Activated CD4-positive, alpha-beta T cell treated with anti-CD3 and anti-CD28 coated beads, Interleukin-2, Interleukin-4, amounts not matched to agents 100 ng/mL and 50 ng/mL, durations not matched to agents 16 hours and 8 hours (primary cell): ENCODE results near the gene ARFGAP3.

Experiments used
- DNase-seq: peaks from one replicate; pipeline ENCODE4 v3.0.0-alpha.2; 2020; ENCODE audit warnings: low spot score

Gene ARFGAP3

DNA sequence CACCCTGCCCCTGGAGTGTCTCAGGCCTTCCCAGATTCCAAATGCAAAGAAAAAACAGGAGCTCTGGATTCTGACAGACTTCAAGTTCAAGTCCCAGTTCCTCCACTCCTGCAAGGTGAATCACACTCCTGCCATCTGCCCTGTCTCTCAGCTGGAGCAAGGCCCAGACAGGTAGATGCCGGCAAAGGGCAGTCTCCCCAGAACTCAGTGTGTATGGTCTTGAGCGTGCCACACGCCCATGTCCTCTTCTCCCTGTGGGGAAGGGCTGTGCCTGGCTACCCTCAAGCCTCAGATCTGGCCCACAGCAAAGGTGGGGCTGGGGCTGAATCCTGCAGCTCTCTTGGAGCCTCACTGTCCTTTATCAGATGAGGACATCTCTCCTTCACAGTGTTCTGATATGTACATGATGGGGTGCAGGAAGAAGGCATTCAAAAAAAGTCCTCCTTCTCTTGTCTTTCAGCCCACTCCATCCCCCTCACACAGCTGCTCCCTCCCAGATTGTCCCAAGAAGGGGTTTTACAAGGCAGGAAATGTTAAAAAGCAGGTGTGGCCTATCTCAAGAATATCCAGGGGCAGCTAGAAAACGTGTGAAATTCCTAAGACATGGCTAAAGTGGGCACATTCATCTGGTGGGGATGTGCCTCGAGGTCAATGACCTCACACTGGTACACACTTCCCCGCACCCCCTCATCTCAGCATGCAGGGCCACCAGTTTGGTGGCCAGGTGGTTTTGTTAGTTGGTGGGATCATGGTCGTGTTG is 27.7 kb upstream of the ARFGAP3 start:
- DNase-seq: no peak

DNA sequence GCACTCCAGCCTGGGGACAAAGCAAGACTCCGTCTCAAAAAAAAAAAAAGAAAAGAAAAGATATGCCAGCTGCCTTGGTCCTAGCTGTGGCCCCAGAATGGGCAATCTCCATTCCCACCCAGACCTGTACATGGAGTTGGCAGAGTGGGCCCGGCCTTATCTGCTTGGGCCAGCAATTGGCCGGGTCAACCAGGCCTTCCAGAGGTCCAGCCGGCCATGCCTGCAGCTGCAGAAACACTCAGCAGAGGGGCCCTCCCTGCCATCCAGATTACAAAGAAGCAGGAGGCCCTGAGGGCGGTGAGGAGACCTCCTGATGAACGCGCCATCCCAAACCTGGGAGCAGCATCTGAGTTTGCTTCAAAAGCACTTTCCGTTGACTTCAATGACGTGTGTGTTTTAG is 26.9 kb upstream of the ARFGAP3 start:
- DNase-seq: no peak

DNA sequence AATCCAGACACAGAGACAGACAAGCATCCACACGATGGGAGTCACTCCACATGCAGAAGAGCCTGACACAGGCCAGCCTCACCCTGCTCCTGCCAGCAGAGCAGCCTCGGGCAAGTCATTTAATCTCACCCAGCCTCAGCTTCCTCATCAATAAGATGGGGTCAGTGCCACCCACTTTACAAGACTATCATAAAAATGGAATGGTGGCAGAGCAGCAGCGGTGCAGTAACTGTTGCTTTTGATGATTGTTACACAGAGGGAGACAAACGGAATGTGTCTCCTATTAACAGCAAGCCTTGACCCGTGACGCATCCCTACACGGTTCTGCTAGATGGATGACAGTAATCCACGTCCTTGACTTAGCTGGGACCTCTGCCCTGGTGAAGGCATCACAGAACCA is 26.0 kb upstream of the ARFGAP3 start:
- no peak for DNase-seq

DNA sequence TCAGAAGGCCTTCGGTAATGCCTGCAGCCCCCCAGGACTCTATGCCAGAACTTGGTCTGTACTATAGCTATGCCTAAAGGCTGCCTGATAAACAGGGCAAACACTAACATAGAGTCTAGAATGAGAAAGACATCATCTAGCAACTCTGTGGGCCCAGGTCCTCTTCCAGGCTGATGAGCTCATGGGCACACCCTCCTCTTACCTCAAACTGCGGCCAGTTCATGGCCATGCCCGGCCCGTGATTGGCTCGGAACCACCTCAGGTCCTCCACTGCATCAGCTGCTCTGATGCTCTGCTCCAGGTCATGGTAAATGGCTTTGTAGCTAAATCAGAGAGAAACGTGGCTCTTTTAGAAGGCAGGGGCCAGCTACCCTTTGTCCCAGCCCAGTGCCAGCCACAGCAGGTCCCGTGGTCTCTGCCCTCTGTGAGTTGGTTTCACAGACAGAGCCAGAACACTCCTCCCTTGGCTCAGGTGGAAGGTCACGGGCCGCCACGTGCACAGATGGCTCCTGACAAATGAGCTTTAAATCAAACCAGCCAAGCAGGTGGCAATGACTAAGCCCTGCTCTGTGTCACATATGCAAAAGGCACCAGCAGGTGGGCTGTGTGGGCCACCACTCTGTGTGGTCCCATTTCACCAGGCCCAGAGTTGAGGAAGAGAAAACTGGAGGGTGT is 25.0 kb upstream of the ARFGAP3 start:
- DNase-seq: no peak

DNA sequence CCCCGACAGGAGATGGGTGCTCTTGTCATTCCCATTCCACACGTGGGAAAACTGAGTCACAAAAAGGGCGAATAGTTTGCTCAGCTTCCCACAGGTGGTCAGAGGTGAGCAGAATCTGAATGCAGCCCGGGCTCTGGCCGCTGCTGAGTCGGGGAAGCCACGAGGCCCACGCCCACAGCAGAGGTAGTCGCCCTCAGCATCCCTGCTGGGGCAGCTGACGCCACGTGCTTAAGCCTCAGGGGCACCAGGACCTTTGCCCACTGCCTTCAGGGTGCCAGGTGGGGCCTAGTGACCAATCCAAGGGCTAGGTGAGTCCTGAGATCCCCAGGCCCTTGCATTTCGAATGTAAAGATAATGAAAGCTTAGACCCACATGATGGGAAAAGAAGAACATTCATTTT is 24.2 kb upstream of the ARFGAP3 start:
- no peak for DNase-seq

DNA sequence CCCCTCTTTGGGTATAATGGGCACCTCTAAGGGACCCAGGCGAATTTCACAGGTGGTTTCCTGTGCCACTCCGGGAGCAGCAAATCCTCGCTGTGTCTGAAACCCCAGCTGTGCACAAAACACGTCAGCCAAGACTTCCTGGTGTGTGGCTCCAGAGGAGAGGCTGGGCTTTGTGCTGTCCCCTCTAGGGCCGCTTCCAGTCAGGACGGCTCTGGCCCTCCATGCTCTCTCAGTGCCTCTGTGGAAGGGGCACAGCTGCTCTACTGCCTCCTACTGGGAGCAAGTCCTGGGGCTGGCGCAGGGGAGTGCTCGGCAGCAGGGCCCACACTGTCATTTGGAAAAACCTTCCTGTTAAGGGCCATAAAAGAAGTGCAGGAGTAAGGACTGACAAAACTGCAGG is 23.7 kb upstream of the ARFGAP3 start:
- no peak for DNase-seq

DNA sequence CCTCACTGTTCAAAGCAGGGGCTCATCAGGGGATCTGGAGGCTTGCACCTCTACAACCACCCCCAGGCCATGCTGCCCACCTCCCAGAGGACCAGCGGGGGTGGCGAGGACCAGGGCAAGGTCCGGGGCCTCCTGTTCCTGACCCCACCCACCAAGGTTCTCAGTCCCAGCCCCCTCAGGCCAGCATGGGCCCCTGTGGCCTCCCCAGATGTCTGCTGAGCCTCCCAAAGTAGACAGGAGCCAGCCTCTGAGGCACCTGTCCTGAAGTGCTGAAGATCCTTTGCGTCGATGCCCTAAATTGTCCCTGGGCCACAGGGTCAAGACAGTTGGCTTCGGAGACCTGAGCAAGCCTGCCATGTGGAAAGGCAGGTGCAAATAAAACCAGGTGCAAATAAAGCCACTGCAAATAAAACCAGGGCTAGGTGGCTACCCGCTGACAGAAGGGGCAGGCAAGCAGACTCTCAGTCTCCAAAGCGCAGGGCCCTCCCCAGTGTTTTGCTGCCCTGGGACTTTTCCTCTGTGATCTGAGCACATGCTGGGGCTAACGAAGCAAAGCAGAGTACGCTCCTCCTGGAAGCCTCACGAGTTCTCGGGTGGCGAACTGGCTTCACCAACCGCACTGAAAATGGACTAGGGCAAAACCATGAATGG is 22.4 kb upstream of the ARFGAP3 start:
- no peak for DNase-seq

DNA sequence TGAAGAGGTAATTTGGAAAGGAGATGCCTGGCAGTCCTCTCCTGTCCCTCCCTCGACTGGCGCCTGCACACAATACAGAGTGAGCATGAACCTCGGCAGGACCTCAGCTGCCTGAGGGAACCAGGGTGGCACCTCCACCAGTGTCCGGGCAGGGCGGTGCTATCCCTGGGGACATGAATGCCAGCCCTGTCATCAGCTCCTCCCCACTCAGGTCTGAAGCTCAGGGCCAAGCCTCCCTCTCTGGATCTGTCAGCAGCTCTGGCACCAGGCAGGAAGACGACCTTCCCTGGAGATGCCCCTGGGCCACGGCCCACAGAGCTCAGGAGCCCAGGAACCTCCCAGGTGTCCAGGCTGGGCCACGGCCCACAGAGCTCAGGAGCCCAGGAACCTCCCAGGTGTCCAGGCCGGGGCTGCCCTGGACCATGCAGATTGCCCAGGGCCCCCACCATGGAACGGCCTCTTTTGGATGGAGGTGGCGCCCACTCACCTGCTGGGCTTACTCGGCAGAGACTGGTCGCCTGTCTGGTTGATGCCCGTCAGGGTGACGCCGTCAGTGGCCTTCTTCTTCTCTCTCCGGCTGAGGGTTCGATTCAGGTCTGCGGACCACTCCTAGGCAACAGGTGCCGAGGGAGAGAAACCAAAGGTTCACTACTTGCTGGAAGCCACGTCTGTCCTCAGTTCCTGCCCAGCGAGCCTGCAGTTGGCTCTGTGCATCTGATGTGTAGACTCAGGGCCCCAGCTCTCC is 21.7 kb upstream of the ARFGAP3 start:
- DNase-seq: no peak

DNA sequence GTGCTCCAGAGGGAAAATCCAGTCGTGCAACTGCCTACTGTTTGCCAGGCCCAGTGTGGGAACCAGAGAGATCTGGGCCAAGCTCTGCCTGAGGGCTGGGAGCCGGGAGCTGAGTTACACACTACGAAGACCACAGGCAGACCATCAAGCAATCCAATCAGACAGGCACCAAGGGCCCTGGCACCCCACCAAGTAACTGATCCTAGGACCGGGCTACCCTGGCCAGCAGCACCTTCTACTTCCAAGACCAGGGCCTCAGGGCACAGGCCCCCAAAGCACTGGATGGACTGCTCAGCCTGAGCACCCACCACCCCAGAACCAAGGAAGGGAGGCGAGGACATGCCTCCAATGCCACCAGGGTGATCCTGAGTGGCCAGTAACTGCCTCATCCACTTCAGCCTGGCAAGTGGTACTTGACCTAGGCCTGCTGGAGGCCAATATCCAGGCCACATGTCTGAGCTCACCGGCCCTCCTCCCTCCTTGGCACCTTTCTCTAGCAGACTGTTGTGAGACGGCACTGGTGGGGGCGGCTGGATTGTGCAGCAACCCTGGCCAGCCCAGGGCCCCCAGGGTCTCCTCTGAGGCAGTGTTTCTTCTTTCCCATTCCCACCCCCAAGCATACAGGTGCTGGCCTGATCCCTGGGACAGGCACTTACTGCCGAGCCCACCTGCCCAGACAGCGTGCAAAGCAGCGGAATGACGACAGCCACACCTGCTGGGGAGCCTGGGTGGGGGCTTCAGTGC is 20.7 kb upstream of the ARFGAP3 start:
- DNase-seq: no peak

DNA sequence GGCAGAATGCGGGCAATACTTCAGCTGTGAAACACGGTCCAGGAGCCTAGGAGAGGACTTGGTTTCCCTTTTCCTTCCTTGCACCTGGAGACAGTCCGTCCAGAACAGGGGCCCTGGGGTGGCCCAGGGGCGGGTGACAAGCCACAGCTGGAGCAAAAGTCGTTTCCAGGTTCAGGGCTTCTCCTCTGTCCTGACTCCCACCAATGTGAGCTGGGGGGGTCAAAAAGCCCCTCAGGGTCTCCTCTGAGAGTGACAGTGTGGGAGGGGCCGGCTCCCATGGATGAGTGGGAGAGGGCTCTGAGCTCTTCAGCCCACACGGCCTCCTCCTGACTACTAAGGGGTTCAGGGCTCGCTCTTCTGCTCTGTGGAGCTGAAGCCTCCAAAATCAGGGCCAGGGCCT is 20.1 kb upstream of the ARFGAP3 start:
- no peak for DNase-seq

DNA sequence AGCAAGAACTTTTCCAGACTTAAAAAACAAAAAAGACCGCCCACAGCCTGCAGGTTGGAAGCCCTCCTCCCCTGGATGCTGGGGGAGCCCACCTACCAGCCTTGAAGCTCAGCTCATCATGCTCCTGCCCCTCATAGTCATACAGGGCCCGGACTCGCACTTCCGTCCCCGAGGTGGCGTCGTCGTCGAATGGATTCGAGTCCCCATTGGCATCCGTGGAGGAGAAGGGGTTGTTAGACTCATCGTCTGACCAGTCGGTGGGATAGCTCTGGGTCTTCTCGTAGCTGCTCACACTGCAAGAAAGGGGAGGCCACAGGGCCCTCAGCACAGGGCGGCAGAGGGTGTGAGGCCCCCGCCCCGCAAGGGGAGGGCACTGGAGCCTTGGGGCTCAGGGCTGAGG is 19.0 kb upstream of the ARFGAP3 start:
- no peak for DNase-seq

DNA sequence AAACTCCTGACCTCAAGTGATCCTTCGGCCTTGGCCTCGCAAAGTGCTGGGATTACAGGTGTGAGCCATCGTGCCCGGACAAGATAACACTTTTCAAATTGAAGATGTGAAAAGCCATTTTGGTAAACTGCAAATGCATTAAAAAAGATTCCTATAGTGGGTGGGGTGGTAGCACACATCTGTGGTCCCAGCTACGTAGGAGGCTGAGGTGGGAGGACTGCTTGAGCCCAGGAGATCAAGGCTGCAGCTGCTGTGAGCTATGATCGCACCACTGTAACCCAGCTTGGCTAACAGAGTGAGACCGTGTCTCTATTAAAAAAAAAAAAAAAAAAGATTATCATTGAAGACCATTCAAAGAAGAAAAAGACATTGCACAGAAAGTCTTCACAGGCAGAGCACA is 16.9 kb upstream of the ARFGAP3 start:
- no peak for DNase-seq

DNA sequence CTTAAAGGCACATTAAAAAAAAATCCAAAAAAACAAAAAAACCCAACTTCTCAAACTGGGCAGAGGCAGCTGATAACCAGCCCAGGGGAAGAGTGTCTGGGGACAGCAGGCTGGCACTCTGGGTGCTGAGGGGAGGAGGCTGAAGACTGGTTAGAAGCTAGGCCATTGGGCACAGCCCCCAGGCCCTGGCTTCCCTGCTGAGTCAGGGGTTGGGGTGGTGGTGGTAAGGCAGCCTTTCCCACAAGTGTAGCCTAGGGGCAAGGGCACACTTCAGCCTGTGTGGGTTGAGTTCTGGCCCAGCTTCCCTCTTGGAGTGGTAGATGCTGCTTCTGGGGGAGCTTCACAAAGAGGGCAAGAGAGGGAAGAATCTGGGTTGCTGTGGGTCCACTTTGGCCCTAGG is 16.3 kb upstream of the ARFGAP3 start:
- DNase-seq: no peak

DNA sequence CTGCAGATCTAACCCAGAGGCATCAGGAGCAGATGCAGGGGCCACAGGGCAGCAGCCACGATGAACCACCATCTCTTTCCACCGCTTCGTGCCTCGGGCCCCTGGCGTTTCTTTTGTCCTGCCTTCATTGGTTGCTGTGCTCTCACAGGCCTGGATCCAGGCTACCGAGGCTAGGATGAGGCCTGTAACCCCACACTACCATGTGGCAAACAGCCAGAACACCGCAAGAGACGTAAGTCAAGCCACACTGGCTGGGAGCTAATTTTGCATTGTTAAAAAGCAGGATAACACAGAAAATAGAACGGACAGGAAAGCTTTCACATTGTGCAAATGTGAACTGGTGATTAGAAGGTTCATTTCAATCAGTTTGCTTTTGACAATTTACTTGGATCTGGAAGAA is 15.7 kb upstream of the ARFGAP3 start:
- DNase-seq: no peak

DNA sequence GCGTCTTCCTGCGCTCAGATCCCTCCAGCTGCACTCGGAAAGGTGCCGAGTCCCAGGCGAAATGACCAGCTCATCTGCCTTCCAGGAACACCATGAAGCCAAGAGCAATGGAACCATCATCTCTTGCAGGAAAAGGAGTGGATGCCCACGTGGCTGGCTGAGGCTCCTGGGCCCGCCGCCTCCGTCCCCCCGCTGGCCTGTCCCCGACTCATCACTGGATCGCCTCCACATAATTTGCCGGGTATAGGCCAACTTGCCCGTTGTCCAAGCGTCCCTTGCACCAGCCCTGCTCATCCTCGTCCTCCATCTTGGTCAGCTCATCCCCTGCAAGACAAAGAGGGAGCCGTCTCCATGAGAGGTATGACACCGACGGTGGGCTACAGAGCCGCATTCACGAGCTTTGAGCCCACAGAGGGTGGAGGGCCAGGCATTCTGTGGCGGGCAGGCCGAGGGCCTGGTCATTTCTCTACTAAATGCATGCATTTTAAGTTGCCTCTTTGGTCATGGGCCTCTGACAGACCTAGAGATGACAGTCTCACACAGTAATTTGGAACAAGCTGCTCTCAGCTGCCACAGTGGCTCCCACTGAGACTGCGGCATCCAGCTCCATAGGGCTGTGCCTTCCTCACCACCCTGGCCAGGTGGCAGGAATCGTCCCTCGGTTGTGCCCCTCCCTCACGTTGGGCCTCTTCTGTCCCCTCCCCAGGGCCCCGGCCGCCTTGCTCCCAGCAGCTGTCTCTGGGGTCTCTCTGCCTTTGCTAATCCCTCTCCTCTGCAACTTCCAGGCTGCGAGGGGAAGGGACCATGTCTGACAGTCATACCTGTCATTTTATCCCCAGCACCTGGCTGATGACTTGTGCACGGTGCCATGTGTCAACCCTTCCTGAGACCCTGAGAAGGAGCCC is 14.3 kb upstream of the ARFGAP3 start:
- no peak for DNase-seq

DNA sequence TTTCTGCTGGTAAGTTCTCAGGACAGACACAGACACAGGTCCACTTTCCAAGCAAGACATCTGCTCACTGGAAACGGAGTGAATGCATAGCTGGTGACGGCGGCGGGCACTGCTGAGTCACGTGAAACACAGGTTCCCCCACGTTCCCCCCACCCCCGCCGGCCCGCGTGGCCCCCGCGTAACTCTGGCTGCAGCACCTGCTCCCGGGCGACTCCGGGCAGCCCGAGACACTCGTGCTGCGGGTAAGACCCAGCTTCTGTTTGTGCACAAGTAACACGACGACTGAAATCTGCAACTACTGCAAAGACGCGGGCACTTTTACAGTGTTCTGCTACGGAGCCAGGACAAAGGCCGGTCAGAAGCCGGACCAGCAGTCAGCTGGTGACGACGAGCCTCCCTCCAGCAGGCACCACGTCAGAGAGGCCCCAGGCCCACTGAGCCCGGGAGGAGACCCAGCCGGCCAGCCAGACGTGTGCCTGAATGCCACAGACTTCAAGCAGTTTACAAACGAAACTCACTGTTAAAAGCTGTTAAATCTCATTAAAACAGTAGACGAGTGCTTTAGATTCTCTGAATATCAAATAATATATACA is 12.9 kb upstream of the ARFGAP3 start:
- no peak for DNase-seq

DNA sequence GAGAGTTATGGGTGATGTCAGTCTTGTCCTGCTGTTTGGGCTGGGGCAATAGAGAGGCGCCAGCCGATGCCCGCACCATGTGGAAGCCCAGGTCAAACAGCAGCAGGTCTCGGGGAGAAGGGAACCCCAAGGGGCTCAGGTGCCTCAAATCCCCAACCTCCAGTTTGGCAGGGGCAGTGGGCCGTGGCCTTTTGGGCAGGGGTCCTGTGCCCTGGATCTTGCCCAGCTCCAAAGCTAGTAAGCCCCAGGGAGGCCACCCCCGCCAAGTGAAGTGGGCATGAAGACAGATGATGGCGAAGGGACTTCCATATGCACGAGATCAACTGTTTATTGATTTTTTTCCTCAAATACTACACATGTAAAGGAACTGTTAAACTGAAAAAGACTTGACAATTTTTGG is 12.4 kb upstream of the ARFGAP3 start:
- no peak for DNase-seq

DNA sequence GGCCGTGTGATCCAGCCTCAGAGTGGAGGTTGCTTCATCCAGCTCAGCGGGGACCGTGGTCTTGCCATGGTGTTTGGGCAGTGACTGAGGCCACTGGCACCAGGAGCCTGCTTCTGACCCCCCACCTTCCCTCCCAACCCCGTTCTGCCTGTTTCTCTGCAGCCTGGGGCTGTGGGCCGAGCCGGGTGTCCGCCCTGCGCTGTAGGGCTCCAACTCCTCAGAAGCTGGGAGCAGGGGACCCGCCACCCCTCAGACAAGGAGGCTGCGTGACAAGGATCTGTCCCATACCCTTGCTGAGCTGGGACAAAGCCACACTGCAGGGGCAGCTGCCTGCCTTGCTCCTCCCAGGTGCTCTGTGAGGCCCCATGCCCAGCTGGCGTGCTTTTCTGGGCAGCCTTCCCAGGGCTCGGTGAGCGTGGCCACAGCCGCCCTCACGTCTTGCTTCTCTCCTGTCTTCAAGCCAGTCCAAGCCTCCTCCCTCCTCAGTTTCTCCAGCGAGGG is 11.7 kb upstream of the ARFGAP3 start:
- no peak for DNase-seq

DNA sequence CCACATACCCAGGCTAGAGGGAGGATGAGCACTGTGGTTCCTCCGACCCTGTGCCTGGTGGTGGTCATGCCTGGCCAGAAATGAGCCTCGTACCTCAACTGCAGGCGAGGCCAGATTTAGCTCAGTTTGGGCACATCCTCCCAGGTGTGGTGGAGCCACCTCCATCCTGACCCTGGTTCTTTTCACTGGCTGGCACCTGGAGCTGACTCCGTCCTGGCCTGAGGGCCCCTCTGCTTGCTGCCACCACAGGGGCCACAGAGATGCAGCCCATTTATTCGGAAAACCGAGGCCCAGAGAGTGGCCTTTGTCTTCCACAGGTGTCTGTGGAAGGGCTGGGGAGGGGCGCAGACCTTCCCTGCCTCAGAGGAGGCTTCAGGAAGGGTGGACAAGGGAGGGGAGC is 9.0 kb upstream of the ARFGAP3 start:
- no peak for DNase-seq

DNA sequence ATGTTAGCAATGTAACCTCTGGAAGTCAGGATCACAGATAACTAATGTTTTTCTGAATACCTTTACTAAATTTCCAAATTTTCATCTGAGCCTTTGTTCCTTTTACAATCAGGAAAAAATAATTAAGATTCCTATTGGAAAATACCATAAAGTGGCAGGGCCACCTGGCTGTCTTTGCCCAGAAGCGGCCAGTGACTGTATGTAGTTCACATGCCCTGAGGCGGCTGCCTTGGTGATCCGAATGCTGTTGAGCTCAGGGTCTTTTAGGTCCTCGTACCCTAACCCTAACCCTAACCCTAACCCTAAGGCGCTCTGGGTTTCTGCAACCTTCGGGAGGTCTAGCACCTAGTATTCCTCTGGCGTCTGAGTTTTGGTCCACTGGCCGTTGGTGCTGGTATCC is 8.5 kb upstream of the ARFGAP3 start:
- no peak for DNase-seq
